ENCODE measurements around the gene NSFL1C. TPM values are rescaled to one million over a fixed set of nuclear protein-coding genes. Genes with fewer than 3 reads are reported as not detected.
"Not testable (repeated sequence)": the region's sequence is repeated elsewhere in the genome, so short reads cannot be mapped to it uniquely, and the experiment has no call there.

NSFL1C gene
- polyA plus RNA-seq, 2 of the 4 experiments (the other 2 are of a cell fraction) = 56.6 to 136 TPM

GRCh38 chr20:1499528-1500420 is 33.1 kb upstream of the NSFL1C start:
- H3K9me3 ChIP-seq = peaks cover 8% of the 10 kb centered on the region; the same call in 1 of the 3 replicates
- WGBS (ENCODE audit: missing lambda C conversion rate) = 60% methylated on average over 8 of the region's 8 CpGs
- POLR2A ChIA-PET = no interaction called here
- no peak for DNase-seq (ENCODE audit: low read depth in 1 of 2, low spot score in 1 of 2)
- FAIRE-seq = no peak
- ATAC-seq = no peak
- TF ChIP-seq FOXS1 (CRISPR knock-in tag; IDR thresholded peaks at IDR 0.05) = no peak
- TF ChIP-seq KDM1A (IDR thresholded peaks at IDR 0.05; ENCODE audit: low read depth) = no peak
- TF ChIP-seq HOXB13 (CRISPR knock-in tag; IDR thresholded peaks at IDR 0.05; ENCODE audit: low read depth) = no peak
- no peak for TF ChIP-seq MYC (IDR thresholded peaks at IDR 0.05; ENCODE audit: borderline replicate concordance, low read length)
- TF ChIP-seq NFE2L2 (conservative IDR thresholded peaks at IDR 0.05; ENCODE audit: low read length) = no peak
- no peak for TF ChIP-seq ZC3H11A (IDR thresholded peaks at IDR 0.05)
- TF ChIP-seq EHMT2 (IDR thresholded peaks at IDR 0.05; ENCODE audit: low read depth) = no peak
- TF ChIP-seq EP300 (IDR thresholded peaks at IDR 0.05) = no peak
- no peak for TF ChIP-seq GATA3 (IDR thresholded peaks at IDR 0.05; ENCODE audit: borderline replicate concordance)
- no peak for TF ChIP-seq CHD4 (IDR thresholded peaks at IDR 0.05; ENCODE audit: borderline replicate concordance)
- TF ChIP-seq ZFP36 (IDR thresholded peaks at IDR 0.05; ENCODE audit: borderline replicate concordance, partially characterized antibody) = no peak
- TF ChIP-seq POLR2AphosphoS2 (conservative IDR thresholded peaks at IDR 0.05; ENCODE audit: low read length) = no peak
- no peak for TF ChIP-seq PHF8 (IDR thresholded peaks at IDR 0.05; ENCODE audit: borderline replicate concordance, low read depth)
- TF ChIP-seq NPAS2 (CRISPR knock-in tag; IDR thresholded peaks at IDR 0.05; ENCODE audit: borderline replicate concordance) = no peak
- TF ChIP-seq USF2 (IDR thresholded peaks at IDR 0.05) = no peak
- TF ChIP-seq POLR2A (IDR thresholded peaks at IDR 0.05; ENCODE audit: low read length) = no peak
- TF ChIP-seq JUNB (IDR thresholded peaks at IDR 0.05) = no peak
- H3K4me2 ChIP-seq = no peak overlapping the region
- no peak overlapping the region for H3K27ac ChIP-seq
- H3K4me1 ChIP-seq = no peaks in the 10 kb centered on the region
- CTCF ChIA-PET = interaction anchor here (0.7 to 4.8 kb wide), 9 partner anchors 10 to 277 kb away, joined by 3 to 32 read pairs (median 4); partner anchors contain the start of gene NSFL1C
- H3K4me3 ChIP-seq = no peak overlapping the region

- H3K27ac ChIP-seq; ATAC-seq; H3K9me3 ChIP-seq; H3K4me3 ChIP-seq; DNase-seq (ENCODE audit: low read depth in 1 of 2, low spot score in 1 of 2); H3K4me2 ChIP-seq; FAIRE-seq; H3K4me1 ChIP-seq: not testable (repeated sequence)
- CTCF ChIA-PET = interaction anchor here (0.6 to 4.8 kb wide), 7 partner anchors 9 to 253 kb away, joined by 3 to 32 read pairs (median 4); partner anchors contain the start of gene NSFL1C
- WGBS (ENCODE audit: missing lambda C conversion rate) = 40% methylated on average over 5 of the region's 5 CpGs
- POLR2A ChIA-PET = interaction anchor here (0.6 kb wide), 1 partner anchor 384 kb away, joined by 3 read pairs; no protein-coding TSS in a partner anchor
Observed at GRCh38 chr20:1497371-1497770, 30.7 kb upstream of the NSFL1C start.

GRCh38 chr20:1496930-1497329 is 30.3 kb upstream of the NSFL1C start:
- TF ChIP-seq REST (IDR thresholded peaks at IDR 0.05) (peak; percentile 79), PHF8 (IDR thresholded peaks at IDR 0.05; ENCODE audit: borderline replicate concordance, low read depth) (no peak)
- DNase-seq (ENCODE audit: low read depth in 1 of 2, low spot score in 1 of 2) (no peak), ATAC-seq (no peak), FAIRE-seq (no peak)
- H3K4me2 ChIP-seq = no peak overlapping the region
- no peak overlapping the region for H3K4me3 ChIP-seq
- no peaks in the 10 kb centered on the region for H3K4me1 ChIP-seq
- CTCF ChIA-PET = interaction anchor here (0.6 to 4.8 kb wide), 8 partner anchors 9 to 253 kb away, joined by 3 to 32 read pairs (median 4); partner anchors contain the start of gene NSFL1C
- 78% methylated on average over 3 of the region's 3 CpGs for WGBS (ENCODE audit: missing lambda C conversion rate)
- POLR2A ChIA-PET = no interaction called here
- H3K27ac ChIP-seq = no peak overlapping the region
- H3K9me3 ChIP-seq = no peaks in the 10 kb centered on the region

Data from A549 (cell line).